Stimulated activated CD4-positive, alpha-beta T cell treated with anti-CD3 and anti-CD28 coated beads, Interleukin-4, amount 100 ng/mL, for 24 hours (primary cell): ENCODE measurements around the gene PSMC3IP.

ENCODE experiments used
- DNase-seq: peaks from one replicate; pipeline ENCODE4 v3.0.0-alpha.2; 2020

PSMC3IP gene

DNA sequence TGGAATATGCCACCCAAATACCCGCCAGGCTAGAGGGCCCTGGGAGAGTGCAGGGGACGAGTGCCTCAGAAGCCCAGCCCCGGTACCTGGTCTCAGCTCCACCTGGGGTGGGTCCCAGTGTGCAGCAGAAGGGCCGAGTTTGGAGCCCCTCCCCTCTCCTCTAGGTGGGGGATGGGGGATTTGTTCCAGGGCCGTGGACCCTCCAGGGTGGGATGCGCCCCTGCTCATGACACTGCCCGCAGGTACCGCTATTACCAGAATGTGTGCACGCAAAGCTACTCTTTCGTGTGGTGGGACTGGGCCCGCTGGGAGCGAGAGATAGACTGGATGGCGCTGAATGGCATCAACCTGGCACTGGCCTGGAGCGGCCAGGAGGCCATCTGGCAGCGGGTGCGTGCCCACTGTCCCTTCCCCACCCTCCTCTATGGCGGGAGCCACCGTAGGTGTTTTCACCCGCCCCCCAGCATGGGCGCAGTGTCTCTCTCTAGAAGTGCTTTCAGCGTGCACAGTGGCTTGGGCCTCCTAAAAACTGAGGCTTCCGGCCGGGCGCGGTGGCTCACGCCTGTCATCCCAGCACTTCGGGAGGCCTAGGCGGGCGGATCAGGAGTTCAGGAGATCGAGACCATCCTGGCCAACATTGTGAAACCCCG lies 40.2 kb downstream of the PSMC3IP start:
- DNase-seq, result no peak

GRCh38 chr17:42536372-42537155 lies 41.0 kb downstream of the PSMC3IP start:
- peak; percentile 75 for DNase-seq

DNA sequence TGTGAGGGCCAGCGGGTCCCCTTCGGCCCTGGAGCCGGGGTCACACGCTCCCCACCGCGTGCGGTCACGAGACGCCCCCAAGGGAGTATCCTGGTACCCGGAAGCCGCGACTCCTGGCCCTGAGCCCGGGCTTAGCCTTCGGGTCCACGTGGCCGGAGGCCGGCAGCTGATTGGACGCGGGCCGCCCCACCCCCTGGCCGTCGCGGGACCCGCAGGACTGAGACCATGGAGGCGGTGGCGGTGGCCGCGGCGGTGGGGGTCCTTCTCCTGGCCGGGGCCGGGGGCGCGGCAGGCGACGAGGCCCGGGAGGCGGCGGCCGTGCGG lies 41.5 kb downstream of the PSMC3IP start, which contains the start of gene NAGLU:
NAGLU (plus strand) TSS at position 194 of the 324 bp plus-strand sequence; CDS start at position 226, 32 bp downstream.
- peak; percentile 87 for DNase-seq

- DNase-seq, result no peak
Measured at GRCh38 chr17:42535155-42536047, 42.1 kb downstream of the PSMC3IP start.

DNA sequence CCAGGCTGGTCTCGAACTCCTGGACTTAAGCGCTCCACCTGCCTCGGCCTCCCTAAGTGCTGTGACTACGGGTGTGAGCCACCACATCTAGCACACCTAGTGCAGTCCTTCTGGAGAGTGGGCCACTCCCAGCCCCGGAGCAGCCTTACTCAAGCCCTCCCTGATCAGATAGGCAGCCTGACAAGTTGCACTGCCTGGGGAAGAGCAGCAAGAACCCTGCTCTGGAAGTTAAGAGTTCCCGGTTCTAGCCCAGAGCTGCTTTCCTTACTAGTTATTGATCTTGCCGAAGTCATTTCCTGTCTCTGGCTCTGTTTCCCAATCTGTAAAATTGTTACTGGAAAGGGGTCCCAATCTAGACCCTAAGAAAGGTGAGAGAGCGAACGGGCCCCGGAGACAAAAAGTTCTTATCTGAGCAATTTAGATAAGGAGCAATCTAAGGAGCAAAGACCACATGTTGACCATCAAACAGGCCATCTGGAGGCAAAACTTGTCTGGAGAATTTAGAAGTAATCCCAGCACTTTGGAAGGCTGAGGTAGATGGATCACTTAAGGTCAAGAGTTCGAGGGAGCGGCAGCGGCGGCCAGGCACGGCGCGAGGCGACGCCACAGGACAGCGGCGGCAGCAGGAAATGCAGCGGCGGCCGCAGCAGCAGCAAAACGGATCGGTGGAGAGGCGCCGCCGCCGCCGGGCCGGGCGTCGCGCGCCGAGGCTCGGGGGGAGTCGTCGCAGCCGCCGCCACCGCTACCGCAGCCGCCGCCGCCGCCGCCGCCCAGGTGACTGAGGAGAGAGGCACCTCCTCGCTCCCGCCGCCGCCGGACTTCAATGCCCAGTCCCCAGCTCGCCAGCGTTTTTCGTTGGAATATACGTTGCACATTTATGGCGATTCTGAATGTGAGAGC lies 45.8 kb downstream of the PSMC3IP start:
- peak; percentile 50 for DNase-seq

DNA sequence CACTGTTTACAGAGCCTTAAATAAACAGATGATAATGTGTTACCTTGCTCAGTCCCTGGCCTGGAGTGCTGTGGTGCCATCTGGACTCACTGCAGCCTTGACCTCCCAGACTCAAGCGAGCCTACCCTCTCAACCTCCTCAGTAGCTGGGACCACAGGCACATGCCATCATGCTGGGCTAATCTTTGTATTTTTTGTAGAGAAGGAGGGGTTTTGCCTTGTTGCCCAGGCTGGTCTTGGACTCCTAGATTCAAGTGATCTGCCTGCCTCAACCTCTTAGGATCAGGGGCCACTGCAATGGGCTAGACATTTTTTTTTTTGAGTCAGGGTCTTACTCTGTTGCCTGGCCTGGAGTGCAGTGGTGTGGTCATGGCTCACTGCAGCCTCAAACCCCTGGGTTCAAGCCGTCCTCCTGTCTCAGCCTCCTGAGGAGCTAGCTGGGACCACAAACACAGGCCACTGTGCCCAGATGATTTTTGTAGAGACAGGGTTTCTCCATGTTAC lies 46.5 kb downstream of the PSMC3IP start:
- no peak for DNase-seq

DNA sequence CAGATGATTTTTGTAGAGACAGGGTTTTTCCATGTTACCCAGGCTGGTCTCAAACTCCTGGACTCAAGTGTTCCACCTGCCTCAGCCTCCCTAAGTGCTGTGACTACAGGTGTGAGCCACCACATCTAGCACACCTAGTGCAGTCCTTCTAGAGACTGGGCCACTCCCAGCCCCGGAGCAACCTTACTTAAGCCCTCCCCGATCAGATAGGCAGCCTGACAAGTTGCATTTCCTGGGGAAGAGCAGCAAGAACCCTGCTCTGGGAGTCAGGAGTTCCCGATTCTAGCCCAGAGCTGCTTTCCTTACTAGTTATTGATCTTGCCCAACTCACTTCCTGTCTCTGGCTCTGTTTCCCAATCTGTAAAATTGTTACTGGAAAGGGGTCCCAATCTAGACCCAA lies 48.5 kb downstream of the PSMC3IP start:
- DNase-seq, result no peak

DNA sequence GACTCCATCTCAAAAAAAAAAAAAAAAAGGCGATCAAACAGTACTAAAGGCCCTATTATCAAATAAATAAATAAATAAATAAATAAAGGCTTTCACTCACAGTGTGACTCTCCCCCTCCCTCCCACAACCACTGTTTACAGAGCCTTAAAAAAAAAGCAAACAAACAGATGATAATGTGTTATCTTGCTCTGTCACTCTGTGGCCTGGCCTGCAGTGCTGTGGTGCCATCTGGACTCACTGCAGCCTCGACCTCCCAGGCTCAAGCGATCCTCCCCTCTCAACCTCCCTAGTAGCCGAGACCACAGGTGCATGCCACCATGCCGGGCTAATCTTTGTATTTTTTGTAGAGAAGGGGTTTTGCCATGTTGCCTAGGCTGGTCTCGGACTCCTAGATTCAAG lies 49.6 kb downstream of the PSMC3IP start:
- no peak for DNase-seq

DNA sequence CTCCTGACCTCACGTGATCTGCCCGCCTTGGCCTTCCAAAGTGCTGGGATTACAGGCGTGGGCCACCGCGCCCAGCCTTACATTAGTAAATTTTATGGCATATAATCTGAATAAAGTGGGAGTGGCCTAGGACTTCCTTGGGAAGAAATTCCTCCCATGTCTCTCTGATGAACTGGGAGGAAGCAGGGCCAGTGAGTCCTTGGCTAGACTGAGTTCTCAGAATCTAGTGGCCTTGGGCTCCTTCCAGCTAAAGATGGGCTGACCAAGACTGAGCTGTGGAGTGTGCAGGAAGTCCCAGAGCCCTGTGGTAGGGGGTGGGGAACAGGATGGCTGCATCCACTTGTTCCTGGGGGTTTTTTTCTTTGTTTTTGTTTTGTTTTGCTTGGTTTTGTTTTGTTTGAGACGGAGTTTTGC lies 51.5 kb downstream of the PSMC3IP start:
- no peak for DNase-seq

DNA sequence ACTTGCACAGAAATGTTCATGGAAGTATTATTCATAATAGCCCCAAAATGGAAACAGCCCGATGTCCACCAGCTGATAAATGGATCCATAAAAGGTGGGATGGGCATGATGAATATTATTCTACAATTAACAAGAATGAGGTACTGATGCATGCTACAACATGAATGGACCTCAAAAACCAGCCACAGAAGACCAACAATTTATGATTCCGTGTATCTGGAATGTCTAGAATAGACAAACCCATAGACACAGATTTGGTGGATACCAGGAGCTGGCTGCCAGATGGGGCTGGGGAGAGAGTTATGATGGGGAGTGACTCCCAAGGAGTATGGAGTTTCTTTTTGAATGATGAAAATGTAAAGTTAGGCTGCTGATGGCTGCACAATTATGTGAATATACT lies 52.3 kb downstream of the PSMC3IP start:
- no peak for DNase-seq

GRCh38 chr17:42522798-42523278 lies 54.7 kb downstream of the PSMC3IP start:
- DNase-seq, result no peak
